Measurements from ENCODE around the gene ZNF318.
"Not testable (repeated sequence)": the region's sequence is repeated elsewhere in the genome, so short reads cannot be mapped to it uniquely, and the experiment has no call there.

ZNF318 gene

GRCh38 chr6:43383021-43383667 lies 13.7 kb upstream of the ZNF318 start:
- no peak for DNase-seq (ENCODE audit: low read depth)

DNA sequence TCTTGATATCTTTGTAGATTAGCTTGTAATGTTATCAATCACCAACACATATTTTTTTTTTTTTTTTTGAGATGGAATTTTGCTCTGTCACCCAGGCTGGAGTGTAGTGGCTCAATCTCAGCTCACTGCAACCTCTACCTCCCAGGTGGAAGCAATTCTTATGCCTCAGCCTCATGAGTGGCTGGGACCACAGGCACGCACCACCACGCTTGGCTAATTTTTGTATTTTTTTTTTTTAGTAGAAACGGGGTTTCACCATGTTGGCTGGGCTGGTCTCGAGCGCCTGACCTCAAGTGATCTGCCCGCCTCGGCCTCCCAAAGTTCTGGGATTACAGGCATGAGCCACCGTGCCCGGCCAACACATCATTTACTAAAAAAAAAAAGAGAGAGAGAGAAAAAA lies 11.4 kb upstream of the ZNF318 start:
- DNase-seq (ENCODE audit: low read depth), result not testable (repeated sequence)

DNA sequence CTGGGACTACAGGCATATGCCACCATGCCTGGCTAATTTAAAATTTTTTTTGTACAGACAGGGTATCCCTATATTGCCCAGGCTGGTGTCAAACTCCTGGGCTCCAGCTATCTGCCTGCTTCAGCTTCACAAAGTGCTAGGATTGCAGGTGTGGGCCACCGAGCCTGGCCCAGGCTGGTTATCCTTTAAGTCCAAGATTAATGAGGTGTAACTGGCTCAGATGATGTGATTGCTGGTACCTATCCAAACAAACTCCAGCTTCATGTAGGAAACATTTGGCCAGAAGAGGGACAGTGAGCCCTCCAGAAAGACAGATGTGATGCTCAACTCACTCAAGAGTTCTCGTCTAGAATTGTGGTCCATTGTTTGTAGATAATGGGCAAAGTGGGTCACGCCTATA lies 9.2 kb upstream of the ZNF318 start:
- no peak for DNase-seq (ENCODE audit: low read depth)

DNA sequence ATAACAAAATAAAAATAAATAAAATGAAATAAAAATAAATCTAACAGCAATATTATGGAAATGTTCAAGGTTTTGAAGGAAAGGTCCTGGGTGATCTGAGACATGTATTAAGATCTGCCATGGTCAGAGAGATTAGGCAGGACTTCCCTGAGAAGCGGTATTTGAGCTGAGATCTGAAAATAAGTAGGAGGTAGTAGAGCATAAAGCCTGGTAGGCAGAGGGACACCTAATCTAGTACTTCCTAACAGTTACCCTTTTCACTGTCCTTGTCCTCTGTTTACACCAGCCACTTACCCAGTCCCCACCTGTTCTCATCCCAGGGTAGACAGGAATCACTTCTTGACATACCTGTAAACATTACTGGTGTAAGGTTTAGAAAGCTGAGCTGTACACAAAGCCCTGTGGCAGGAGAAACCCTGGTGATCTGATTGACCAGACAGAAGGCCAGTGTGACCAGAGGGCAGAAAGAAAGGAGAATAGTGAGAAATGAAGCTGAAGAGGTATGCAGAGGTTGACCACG lies 8.3 kb upstream of the ZNF318 start:
- no peak for DNase-seq (ENCODE audit: low read depth)

DNA sequence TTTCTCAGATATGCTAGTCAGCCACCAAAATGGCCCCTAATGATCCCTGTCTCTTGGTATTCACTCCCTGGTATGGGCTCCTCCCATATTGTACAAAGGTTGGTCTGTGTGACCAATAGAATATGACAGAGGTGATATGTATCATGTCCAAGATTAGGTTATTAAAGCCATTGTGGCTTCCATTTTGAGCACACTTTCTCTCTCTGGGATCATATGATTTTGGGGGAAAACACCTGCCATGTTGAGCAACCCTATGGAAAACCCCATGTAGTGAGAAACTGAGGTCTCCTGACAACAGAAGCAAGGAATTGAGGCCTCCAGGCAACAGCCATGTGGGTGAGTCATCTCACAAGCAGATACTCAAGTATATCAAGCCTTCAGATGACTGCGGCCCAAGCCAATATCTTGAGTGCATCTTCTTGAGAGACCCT lies 7.1 kb upstream of the ZNF318 start:
- DNase-seq (ENCODE audit: low read depth), result no peak

DNA sequence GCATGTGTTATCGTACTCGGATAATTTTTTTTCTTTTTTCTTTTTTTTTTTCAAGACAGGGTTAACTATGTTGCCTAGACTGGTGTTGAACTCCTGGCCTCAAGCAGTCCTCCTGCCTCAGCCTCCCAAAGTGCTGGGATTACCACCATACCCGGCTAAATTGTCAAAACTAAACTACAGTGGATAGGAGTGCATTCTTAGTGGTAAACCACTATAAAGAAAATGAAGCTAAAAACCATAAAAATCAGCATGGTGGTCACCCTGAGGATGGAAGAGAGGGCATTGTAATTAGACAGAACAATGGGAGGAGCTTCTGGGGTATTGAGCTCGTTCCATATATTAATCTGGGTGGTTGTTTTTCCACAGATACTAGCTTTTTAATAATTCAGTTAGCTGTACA lies 6.2 kb upstream of the ZNF318 start:
- DNase-seq (ENCODE audit: low read depth), result no peak

GRCh38 chr6:43373252-43373875 lies 3.9 kb upstream of the ZNF318 start:
- DNase-seq (ENCODE audit: low read depth), result no peak

- DNase-seq (ENCODE audit: low read depth), result not testable (repeated sequence)
Measured at GRCh38 chr6:43370003-43370580, 645 bp upstream of the ZNF318 start.

GRCh38 chr6:43368259-43369160 lies 937 bp downstream of the ZNF318 start:
- DNase-seq (ENCODE audit: low read depth), result no peak

DNA sequence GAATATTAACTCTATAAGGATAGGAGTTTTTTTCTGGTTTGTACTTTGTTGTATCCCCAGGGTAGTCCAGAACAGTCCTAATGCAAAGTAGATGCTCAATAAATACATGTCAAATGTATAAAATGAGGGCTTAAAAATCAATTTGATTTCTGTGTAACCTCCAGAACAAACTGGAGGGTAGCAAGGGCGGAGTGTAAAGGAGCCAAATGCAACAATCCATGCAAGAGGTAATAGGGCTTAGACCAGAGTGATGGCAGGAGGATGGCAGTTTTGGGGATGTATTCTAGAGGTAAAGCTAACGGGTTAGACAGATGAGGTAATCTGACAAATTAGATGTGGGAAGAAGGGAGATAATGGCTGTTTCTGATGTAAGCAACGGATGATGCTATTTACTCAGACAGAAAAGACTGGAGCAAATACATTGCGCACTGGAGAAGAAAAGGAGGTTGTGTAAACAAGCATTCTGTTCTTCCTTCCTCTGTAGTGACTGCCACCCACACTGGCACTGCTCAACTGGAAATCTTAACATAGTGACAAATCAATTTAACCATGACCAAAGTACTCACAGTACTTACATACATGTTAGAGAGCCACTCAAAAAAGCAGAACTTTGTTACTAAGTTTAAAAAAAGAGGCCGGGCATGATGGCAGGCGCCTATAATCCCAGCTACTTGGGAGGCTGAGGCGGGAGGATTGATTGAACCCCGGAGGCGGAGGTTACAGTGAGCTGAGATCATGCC lies 2.0 kb downstream of the ZNF318 start:
- DNase-seq (ENCODE audit: low read depth), result no peak

GRCh38 chr6:43361269-43361668 lies 8.2 kb downstream of the ZNF318 start:
- no peak for DNase-seq (ENCODE audit: low read depth)

GRCh38 chr6:43359831-43360230 lies 9.6 kb downstream of the ZNF318 start:
- DNase-seq (ENCODE audit: low read depth), result no peak

- DNase-seq (ENCODE audit: low read depth), result no peak
Measured at GRCh38 chr6:43359381-43359780, 10.1 kb downstream of the ZNF318 start.

DNA sequence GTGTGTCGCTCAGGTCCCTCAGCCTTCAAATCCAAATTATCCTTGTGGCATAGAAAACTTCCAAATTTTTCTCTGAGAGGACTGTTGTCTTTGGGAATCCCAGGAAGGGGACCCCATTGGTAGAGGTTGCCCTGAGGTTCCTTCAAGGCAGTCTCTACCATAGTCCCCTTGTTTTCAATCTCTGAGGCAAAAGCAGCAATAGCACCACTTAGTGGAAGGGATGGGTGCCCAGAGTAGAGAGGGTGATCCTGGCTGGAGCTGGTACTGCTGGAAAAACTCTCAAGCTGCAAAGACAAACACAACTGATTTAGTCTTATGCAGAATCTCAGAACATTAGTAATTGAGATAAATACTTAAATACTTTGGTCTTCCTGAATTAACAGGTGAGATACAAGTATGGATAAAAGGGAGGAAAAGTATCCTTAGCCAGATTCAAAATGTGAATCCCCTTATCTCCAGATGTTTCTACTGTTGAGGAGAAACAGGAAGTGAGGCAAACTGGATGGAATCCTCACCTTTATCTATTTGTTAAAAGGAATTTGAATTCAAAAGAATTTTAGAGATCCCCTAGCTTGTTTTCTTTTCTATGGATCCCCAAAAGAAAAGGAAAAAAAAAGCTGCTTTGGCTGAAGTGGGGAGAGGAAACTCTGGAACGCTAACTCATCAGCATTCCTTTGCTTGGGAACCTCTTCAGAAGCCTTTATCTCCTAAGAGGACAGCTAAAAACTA lies 13.4 kb downstream of the ZNF318 start:
- no peak for DNase-seq (ENCODE audit: low read depth)

GRCh38 chr6:43351951-43352350 lies 17.5 kb downstream of the ZNF318 start:
- not testable (repeated sequence) for DNase-seq (ENCODE audit: low read depth)

- no peak for DNase-seq (ENCODE audit: low read depth)
Measured at GRCh38 chr6:43347444-43347843, 22.0 kb downstream of the ZNF318 start.

DNA sequence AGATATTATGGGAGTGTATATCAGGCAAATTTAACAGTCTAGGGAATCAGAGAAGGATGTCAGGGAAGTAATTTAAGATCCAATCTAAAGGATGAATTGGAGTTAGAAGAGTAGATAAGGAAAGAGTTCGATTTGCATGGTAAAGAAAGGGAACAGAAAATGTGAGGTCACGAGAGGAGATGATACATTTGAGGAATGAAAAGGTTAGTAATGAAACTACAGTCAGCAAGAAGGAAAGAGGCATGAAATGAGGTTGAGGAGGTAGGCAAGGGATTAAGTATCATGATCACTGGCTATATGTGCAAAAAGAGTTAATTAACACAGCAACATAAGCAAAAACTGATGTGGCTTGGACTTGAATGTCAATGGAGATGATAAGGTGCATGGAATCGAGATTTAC lies 22.4 kb downstream of the ZNF318 start:
- DNase-seq (ENCODE audit: low read depth), result no peak

- not testable (repeated sequence) for DNase-seq (ENCODE audit: low read depth)
Measured at GRCh38 chr6:43346243-43346642, 23.2 kb downstream of the ZNF318 start.

DNA sequence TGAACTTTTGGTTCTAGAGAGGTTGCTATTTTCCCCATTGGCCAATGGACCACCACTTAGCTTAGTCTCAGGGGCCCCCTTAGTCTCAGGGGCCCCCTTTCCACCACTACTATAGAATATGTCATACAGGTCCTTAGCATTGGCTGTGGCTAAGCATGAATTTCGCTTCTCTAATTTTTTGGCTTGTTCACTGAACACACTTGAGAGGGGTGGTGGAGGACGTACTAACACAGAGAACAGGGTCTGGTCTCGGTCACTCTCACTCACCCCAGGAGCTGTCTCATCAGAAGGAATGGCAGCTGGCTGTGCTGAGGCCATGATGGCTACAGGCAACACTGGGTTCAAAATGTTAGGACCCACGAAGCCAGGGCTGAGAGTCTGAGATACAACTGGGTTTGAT lies 30.3 kb downstream of the ZNF318 start:
- no peak for DNase-seq (ENCODE audit: low read depth)

- no peak for DNase-seq (ENCODE audit: low read depth)
Measured at GRCh38 chr6:43338243-43338642, 31.2 kb downstream of the ZNF318 start.

- DNase-seq (ENCODE audit: low read depth), result no peak
Measured at GRCh38 chr6:43336382-43336781, 33.1 kb downstream of the ZNF318 start.
